MCF 10A (cell line): Measurements from ENCODE around the gene NOX5. TPM values are rescaled to one million over a fixed set of nuclear protein-coding genes. Genes with fewer than 3 reads are reported as not detected.
A peak's percentile ranks its signal among the peaks of the same experiment; 100 is the strongest.

Experiments
- BruUV-seq: library from RNA; stranded (reverse); fragments of 400-500 nt; replicated peaks from 2 replicates; lab custom pipeline; 2021; lab: Mats Ljungman, UMichigan
- CTCF ChIA-PET: fragments of 300-600 bp; sonication (Branson Sonifier 250); formaldehyde crosslinking; extraction: SDS; loops from one replicate; lab custom pipeline; 2021; ENCODE audit warnings: antibody characterized with exemption, inconsistent platforms; lab: Yijun Ruan, JAX
- POLR2A ChIA-PET: fragments of 300-600, 350-650 bp; sonication (Branson Sonifier 250); formaldehyde crosslinking; extraction: SDS; loops from one replicate; lab custom pipeline; 2020; ENCODE audit warnings: antibody characterized with exemption, inconsistent platforms; lab: Yijun Ruan, JAX
- DNase-seq: peaks from one replicate; pipeline ENCODE4 v3.0.0-alpha.2; 2018; ENCODE audit not compliant: unreplicated experiment
- H3K27ac Mint-ChIP-seq: one replicate; pipeline ENCODE4 v1.8.0; 2022; ENCODE audit warnings: mild to moderate bottlenecking, low read depth, mixed read lengths; ENCODE audit not compliant: unreplicated experiment
- H3K27me3 Mint-ChIP-seq: one replicate; pipeline ENCODE4 v1.8.0; 2022; ENCODE audit warnings: mixed read lengths; ENCODE audit not compliant: insufficient read depth, unreplicated experiment
- H3K36me3 Mint-ChIP-seq: one replicate; pipeline ENCODE4 v1.8.0; 2022; ENCODE audit warnings: mild to moderate bottlenecking, moderate library complexity, mixed read lengths; ENCODE audit not compliant: insufficient read depth, unreplicated experiment
- H3K4me1 Mint-ChIP-seq: one replicate; pipeline ENCODE4 v1.8.0; 2022; ENCODE audit warnings: mixed read lengths; ENCODE audit not compliant: insufficient read depth, unreplicated experiment
- H3K4me3 Mint-ChIP-seq: one replicate; pipeline ENCODE4 v1.8.0; 2022; ENCODE audit warnings: mild to moderate bottlenecking, moderate library complexity, mixed read lengths; ENCODE audit not compliant: unreplicated experiment
- H3K9me3 Mint-ChIP-seq: one replicate; pipeline ENCODE4 v1.8.0; 2022; ENCODE audit warnings: mixed read lengths; ENCODE audit not compliant: unreplicated experiment
- CTCF ChIP-seq: fragments of 200-600 bp; IDR thresholded peaks from one replicate; pipeline ENCODE4 v1.8.0; 2022; ENCODE audit warnings: antibody characterized with exemption, mild to moderate bottlenecking; ENCODE audit not compliant: unreplicated experiment
- intact Hi-C: fragments of 100-400 bp; cut with micrococcal nuclease; formaldehyde crosslinking; loops from 2 replicates; pipeline ENCODE4 v1.14.1; 2022
- total RNA-seq: library from RNA; stranded (reverse); gene quantifications from 2 replicates; pipeline ENCODE4 v1.2.3, GENCODE V29; 2022

The NOX5 gene
- total RNA-seq, 1 experiment from 2014 or later, result 1.4 TPM

- ChIA-PET CTCF (no interaction called here), POLR2A (no interaction called here)
- Mint-ChIP-seq H3K9me3 (no peaks in the 10 kb centered on the region), H3K27me3 (no peaks in the 10 kb centered on the region), H3K4me3 (no peak overlapping the region), H3K36me3 (peaks cover 9% of the 10 kb centered on the region), H3K27ac (no peak overlapping the region), H3K4me1 (peaks cover 5% of the 10 kb centered on the region)
- BruUV-seq, result no TSS peak
- TF ChIP-seq CTCF, result no peak
- no peak for DNase-seq
- intact Hi-C loops, result no loop called here
These were observed 18.3 kb downstream of the NOX5 start for GRCh38 chr15:69032703-69033373.

- intact Hi-C loops, result no loop called here
- ChIA-PET POLR2A (interaction anchor here (0.7 to 1.1 kb wide), 2 partner anchors 11 to 206 kb away, joined by 3 read pairs; no protein-coding TSS in a partner anchor), CTCF (interaction anchor here (0.7 to 0.9 kb wide), 3 partner anchors 25 to 1454 kb away, joined by 3 to 5 read pairs (median 4); no protein-coding TSS in a partner anchor)
- no peaks in the 10 kb centered on the region for H3K9me3 Mint-ChIP-seq
- H3K27me3 Mint-ChIP-seq, result no peaks in the 10 kb centered on the region
- no peak overlapping the region for H3K27ac Mint-ChIP-seq
- H3K4me3 Mint-ChIP-seq, result no peak overlapping the region
- H3K36me3 Mint-ChIP-seq, result peaks cover 9% of the 10 kb centered on the region
- no peak for TF ChIP-seq CTCF
- peaks cover 5% of the 10 kb centered on the region for H3K4me1 Mint-ChIP-seq
- DNase-seq, result peak; percentile 71
- BruUV-seq, result no TSS peak
These were observed 19.9 kb downstream of the NOX5 start for GRCh38 chr15:69034352-69034751.

- H3K36me3 Mint-ChIP-seq, result peaks cover 4% of the 10 kb centered on the region
- POLR2A ChIA-PET, result interaction anchor here (0.6 to 1.1 kb wide), 3 partner anchors 10 to 266 kb away, joined by 3 read pairs; no protein-coding TSS in a partner anchor
- CTCF ChIA-PET, result interaction anchor here (0.7 kb wide), 1 partner anchor 92 kb away, joined by 3 read pairs; no protein-coding TSS in a partner anchor
- no peaks in the 10 kb centered on the region for H3K9me3 Mint-ChIP-seq
- TF ChIP-seq CTCF, result peak; percentile 12
- intact Hi-C loops, result no loop called here
- H3K27me3 Mint-ChIP-seq, result no peaks in the 10 kb centered on the region
- no peak overlapping the region for H3K27ac Mint-ChIP-seq
- BruUV-seq, result no TSS peak
- no peak overlapping the region for H3K4me3 Mint-ChIP-seq
- H3K4me1 Mint-ChIP-seq, result peaks cover 5% of the 10 kb centered on the region
- peak; percentile 61 for DNase-seq
These were observed 20.9 kb downstream of the NOX5 start for GRCh38 chr15:69035205-69035917.

GRCh38 chr15:69035918-69036258 is 21.4 kb downstream of the NOX5 start:
- ChIA-PET POLR2A (interaction anchor here (0.6 kb wide), 2 partner anchors 214 to 266 kb away, joined by 3 read pairs; no protein-coding TSS in a partner anchor), CTCF (no interaction called here)
- DNase-seq, result no peak
- intact Hi-C loops, result no loop called here
- H3K27ac Mint-ChIP-seq, result no peak overlapping the region
- no peaks in the 10 kb centered on the region for H3K9me3 Mint-ChIP-seq
- no TSS peak for BruUV-seq
- H3K36me3 Mint-ChIP-seq, result peaks cover 4% of the 10 kb centered on the region
- H3K27me3 Mint-ChIP-seq, result no peaks in the 10 kb centered on the region
- H3K4me1 Mint-ChIP-seq, result peaks cover 5% of the 10 kb centered on the region
- no peak overlapping the region for H3K4me3 Mint-ChIP-seq
- TF ChIP-seq CTCF, result no peak
